ENCODE results near the gene RNF112.
A peak's percentile ranks its signal among the peaks of the same experiment; 100 is the strongest.

The RNF112 gene

GRCh38 chr17:19410875-19411620 is at the start of gene RNF112:
Gene RNF112 (plus strand): TSS chr17:19411232. CDS start chr17:19411409, 177 bp downstream.
- DNase-seq, result no peak

- no peak for DNase-seq
Observed at GRCh38 chr17:19361326-19361725, 49.7 kb upstream of the RNF112 start.

- no peak for DNase-seq
Observed at GRCh38 chr17:19361944-19362276, 49.1 kb upstream of the RNF112 start.

GRCh38 chr17:19362277-19363113 is 48.5 kb upstream of the RNF112 start, which contains the start of gene B9D1:
Gene B9D1 (minus strand): TSS chr17:19362723. CDS start chr17:19362569, 154 bp downstream.
- peak; percentile 91 for DNase-seq

- DNase-seq, result no peak
Observed at GRCh38 chr17:19363114-19363438, 48.0 kb upstream of the RNF112 start.

- no peak for DNase-seq
Observed at GRCh38 chr17:19363460-19364035, 47.5 kb upstream of the RNF112 start.

GRCh38 chr17:19364699-19365498 is 46.1 kb upstream of the RNF112 start:
- DNase-seq, result no peak

GRCh38 chr17:19365499-19365817 is 45.6 kb upstream of the RNF112 start:
- DNase-seq, result no peak

- no peak for DNase-seq
Observed at GRCh38 chr17:19365833-19366636, 45.0 kb upstream of the RNF112 start.

- no peak for DNase-seq
Observed at GRCh38 chr17:19366637-19366972, 44.4 kb upstream of the RNF112 start.

GRCh38 chr17:19368229-19368628 is 42.8 kb upstream of the RNF112 start:
- DNase-seq, result no peak

GRCh38 chr17:19369107-19369778 is 41.8 kb upstream of the RNF112 start:
- no peak for DNase-seq

- peak; percentile 15 for DNase-seq
Observed at GRCh38 chr17:19369846-19370492, 41.1 kb upstream of the RNF112 start.

GRCh38 chr17:19370493-19370960 is 40.5 kb upstream of the RNF112 start:
- no peak for DNase-seq

GRCh38 chr17:19371259-19372010 is 39.6 kb upstream of the RNF112 start:
- DNase-seq, result no peak

- no peak for DNase-seq
Observed at GRCh38 chr17:19372011-19372370, 39.0 kb upstream of the RNF112 start.

- no peak for DNase-seq
Observed at GRCh38 chr17:19372439-19372838, 38.6 kb upstream of the RNF112 start.

- DNase-seq, result no peak
Observed at GRCh38 chr17:19372866-19373504, 38.0 kb upstream of the RNF112 start.

GRCh38 chr17:19374136-19374535 is 36.9 kb upstream of the RNF112 start:
- DNase-seq, result no peak

- no peak for DNase-seq
Observed at GRCh38 chr17:19375732-19376131, 35.3 kb upstream of the RNF112 start.
